HG03521 (cell line): Measurements from ENCODE around the gene TRIM9.

ENCODE experiments used
- ATAC-seq: cut with Tn5 transposase; IDR thresholded peaks from one replicate; pipeline ENCODE4 v1.9.1; 2021; ENCODE audit warnings: mild to moderate bottlenecking, moderate library complexity; ENCODE audit not compliant: unreplicated experiment

The TRIM9 gene

DNA sequence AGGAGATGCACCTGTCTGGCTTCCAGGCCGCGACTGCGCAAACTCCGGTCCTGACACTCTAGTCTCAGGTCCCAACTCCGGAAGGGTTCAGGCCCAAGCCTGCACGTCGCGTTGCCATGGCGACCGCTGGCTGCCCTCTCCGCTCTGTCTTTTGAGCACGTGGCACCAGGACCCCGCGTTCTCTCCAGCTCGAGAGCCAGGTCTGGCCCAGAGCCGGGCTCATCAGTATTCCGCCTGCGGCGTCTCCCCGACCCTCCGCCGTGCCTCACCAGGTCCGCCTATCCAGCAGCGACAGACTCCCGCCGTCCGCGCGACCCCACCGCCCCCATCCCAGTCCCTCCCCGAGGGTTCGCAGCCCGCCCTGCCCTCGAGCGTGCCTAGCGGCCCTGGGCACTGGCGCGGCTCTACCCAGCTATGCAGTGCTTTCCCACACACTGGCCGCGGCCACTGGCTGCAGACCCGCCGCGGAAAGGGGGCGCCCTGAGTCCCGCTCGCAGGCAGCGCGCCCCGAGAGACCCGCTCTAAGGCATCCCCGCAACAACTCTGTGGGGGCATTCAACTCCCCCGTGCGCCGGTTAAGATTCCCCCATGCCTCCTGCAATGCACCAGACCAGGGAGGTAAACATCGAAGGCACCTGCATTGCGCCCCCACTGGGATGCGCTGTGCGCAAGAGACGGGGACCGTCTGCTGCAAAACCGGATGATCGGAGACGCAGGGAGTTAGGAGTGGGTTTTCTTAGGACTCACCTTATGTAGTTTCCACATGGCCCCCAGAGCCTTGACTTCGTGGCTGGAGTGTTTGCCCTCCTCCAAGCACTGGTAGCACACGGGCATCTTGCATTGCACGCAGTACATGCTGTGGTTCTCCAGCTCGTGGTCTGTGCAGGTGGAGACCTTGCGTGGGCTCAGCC is 1.3 kb downstream of the TRIM9 start:
- no peak for ATAC-seq

DNA sequence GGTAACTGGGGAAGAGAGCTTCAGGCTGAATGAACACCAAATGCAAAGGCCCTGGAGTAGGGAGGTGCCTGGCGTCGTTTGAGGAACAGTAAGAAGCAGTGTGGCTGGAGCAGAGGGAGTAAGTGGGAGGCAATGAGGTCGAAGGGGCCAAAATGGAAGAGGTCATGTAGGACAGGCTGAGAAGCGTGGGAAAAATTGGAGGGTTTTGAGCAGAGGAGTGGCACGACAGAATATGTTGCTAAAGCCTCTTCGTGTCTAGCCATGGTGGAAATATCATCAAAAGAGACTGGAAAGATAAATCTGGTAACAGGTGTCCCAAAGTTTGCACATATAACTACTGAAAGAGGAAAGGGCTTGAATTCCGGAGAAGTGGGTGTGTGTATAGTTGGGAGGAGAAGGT is 1.9 kb downstream of the TRIM9 start:
- ATAC-seq = no peak

DNA sequence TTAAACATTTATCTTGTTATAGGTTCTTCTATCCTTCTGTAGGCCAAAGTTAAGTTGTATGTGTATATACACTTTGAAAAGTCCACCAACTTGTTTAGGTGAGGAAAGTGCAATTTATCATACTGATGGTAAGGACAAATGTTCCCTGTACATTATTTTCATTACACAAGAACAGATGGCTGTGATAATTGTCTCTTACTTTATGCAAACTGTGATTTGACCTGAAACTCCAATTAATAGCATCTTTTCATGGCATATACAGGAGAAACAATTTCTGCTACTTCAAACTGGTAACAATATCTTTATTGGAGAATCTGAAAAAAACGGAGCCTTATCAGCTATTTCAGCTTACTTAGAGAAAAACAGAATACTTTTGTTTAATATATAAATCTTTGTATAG is 5.6 kb downstream of the TRIM9 start:
- ATAC-seq = no peak

DNA sequence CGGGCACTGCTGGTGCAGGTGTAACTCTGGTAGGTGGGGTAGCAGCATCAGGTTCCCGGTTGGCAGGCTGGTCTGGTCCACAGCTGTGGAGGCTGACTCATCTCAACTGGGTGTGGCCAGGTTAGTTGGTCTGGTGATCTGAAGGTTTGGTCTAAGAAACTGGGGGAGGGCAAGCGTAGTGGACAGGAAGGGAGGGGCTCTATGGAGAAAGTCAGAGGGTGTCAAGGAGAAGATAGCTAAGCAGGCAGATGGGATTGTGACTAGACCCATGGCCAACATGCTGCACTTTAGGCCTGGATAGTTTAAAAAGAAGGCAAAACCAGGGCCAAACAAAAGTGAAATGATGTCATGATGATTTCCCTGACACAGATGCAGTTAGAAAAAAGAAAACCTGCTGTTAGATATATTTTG is 7.9 kb downstream of the TRIM9 start:
- ATAC-seq = no peak

DNA sequence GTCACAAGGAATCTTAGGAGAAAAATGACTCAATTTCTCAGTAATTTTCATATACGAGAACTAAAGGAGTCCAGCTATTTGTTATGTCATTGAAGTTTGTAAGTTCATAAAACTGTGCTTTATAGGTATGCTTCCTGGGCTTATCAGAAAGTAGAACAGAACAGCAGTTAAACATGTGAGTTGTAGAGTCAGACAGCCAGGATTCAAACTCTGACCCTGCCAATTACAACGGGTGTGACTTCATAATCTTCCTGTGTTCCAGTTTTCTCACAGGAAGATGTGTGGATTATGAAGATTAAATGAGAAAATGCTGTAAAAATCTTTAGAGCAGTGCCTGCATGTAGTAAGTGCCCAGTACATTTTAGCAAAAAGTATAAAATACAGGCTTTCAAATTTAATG is 8.9 kb downstream of the TRIM9 start:
- ATAC-seq = no peak

DNA sequence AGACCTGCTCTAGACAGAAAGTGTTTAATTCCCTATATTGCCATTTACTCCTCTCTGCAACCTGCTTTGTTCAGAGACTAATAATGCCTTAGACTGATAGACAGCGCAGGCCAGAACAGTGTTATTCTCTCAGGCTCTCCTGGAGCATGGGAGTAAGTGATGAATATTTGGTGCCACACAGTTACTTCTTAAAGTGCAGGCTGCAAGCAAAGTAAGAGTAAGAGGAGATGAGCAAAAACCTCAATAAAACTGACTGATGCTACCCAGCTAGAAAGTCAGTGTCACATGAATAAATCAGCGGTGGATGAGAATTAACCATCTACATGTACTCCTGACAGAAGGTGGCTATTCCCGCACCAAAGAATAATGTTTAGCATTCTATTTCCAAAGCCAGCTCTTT is 9.9 kb downstream of the TRIM9 start:
- no peak for ATAC-seq

DNA sequence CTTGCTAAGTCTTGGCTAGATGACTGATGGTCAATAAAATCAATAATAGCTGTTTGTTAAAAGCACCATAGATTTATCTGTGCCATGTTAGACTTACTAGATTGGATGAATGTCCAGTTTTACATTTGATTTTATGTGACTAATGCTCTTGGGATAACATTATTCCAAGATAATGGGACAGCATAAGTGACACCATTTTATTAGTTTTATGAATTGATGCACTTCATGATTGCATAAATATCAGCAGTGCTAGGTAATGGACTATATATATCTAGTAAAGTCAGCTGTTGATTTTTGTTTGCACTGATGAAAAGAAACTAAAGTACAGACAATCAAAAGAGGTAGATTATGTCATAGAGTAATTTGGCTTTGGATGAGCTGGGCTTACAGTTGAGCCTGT is 10.4 kb downstream of the TRIM9 start:
- ATAC-seq = no peak

DNA sequence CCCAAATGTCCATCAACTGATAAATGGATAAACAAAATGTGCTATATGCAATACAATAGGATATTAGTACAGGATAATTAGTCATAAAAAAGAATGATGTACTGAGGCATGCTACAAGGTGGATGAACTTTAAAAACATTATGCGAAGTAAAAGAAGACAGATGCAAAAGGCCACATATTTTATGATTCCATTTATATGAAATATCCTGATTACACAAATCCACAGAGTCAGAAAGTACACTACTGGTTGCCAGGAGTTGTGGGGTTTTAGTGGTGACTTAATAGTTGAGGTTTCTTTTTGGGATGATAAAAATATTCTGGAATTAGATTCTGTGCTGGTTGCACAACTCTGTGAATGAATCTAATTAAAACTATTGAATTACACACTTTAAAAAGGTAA is 12.6 kb downstream of the TRIM9 start:
- ATAC-seq = no peak

DNA sequence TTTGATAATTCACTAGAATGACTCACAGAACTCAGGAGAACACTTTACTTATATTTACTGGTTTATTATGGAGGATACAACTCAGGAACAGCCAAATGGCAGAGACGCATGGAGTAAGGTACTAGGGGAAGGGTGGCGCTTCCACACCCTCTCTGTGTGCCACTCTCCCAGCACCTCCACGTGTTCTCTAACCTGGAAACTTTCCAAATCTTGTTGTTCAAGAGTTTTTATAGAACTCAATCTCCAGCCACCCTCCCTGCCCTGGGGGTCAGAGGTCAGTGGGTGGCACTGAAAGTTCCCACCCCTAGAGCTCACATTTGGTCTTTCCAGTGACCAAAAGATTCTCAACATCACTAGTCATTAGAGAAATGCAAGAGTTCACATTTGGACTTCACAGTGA is 13.2 kb downstream of the TRIM9 start:
- no peak for ATAC-seq

DNA sequence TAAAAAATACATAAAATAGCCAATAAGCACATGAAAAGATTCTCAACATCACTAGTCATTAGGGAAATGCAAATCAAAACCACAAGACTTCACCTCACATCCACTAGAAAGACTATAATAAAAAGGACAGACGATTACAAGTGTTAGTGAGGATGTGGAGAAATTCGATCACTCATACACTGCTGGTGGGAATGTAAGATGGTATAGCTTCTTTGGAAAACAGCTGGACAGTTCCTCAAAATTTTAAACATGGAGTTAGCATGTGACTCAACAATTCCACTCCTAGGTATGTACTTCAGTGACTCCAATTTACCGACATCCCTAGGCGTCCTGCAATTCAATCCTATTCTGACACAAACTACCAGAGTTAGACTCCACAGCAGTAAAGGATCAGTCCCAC is 13.7 kb downstream of the TRIM9 start:
- ATAC-seq = no peak

DNA sequence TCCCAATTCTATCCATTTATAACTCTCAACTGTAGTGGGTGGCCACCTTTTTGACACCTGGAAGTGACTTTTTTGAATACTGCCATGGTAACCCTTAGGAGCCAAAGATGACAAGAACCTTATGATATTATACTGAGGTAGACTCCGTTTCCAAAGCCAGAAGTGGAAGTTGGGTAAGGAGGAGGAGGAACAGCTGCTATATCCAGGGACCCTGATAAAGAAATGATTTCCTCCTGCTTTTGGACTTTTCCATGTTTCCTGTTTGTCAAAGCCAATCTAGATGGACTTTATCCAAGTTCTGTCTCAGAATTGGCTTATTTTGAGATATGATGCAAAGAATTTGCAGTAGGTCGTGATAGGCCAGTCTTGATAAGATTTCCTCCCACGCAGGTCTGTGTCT is 14.3 kb downstream of the TRIM9 start:
- no peak for ATAC-seq

DNA sequence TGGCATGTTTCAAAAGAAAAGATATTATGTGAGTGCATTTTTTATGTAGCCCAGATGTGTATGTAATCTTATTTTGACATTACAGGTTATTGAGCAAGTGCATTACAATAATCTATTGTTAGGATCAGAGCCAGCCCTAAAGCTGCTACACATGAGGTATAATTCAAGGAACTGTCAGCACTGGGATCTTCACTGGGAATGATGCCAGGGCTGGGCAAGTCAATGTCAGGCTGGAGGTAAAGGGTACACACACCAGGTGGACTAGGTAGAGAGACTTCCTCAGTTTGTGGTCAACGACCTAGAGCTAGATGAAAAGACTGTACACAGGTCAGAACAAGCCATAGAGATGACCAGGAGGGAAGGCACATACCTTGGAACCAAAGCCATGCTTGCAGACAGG is 15.4 kb downstream of the TRIM9 start:
- no peak for ATAC-seq

DNA sequence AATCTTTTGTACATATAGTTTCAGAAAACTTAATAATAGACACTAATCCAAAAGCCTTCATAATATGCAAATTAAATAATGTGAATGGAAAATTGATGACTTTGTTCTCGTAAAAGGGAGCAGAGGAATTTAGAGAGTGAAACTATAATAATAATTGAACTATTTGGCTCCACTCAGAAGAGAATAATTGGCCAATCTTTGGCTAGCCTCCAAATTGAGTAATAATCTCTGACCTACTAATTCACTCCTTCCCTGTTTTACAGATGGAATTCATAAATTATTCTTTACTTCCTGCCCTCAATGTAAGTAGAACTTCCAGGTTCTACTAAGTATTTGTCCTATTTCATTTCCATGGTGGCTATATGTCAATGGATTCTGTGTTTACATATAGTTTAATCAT is 15.8 kb downstream of the TRIM9 start:
- ATAC-seq = no peak

DNA sequence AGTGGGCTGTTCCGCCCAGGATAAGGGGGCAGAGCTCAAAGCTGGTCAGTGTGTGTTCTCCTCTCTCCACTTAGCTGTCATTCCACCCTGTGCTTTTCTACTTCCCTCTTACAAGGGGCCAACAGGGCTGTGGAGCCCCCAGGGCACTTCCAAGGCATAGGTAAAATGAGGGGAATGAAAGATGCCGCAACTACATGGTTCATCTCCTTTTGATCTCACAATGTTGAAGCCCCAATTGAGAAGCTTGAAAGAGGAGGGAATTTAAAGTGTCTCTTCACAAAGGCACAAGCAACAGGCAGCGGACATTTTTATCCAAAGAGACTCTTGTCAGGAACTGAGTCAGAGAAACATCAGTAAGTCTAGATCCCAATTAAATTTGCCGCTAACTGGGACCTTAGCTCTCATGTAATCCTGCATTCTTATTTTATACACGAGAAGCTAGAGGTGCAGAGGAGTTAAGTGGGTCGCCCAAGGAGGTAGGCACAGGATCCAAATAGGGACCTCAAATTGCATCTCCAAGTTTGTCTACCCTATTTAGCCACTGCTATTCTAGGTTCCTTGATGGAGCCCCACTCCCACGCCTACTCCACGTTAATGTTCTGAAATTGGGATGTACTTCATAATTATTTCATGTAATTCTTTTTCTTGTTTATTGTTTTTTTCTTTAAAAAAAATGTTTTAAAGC is 20.1 kb downstream of the TRIM9 start:
- no peak for ATAC-seq

DNA sequence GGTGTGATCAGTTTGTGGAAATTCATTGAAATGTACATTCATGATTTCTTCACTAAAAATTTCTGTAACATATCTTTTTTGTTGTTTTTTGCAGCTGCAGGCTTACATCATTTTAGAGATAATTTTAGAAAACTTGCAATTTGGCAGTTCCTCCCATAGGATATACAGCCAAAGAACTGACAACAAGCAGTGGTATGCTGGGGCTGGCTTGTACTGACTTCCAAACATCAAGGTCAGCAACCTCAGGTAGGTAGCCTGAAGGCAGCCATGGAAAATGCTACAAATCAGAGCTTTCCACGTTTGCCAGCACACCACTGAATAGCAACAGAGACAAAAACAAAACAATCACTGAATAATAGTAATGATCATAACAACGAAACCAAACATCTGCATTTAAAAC is 21.2 kb downstream of the TRIM9 start:
- no peak for ATAC-seq

DNA sequence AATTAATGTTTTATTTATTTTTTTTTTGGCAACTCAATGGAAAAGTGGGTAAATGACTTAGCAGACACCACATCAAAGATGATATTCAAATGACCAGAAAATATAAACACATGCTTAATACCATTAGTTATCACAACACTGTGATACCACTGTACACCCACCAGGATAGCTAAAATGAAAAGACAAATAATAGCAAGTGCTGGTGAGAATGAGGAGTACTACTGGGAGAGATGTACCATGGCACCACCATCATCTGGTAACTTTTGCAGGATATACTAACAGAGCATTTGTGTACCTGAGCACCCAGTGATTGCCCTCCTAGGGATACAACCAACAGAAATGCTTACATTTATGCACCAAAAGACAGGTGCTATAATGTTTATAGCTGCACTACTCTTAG is 21.9 kb downstream of the TRIM9 start:
- no peak for ATAC-seq

DNA sequence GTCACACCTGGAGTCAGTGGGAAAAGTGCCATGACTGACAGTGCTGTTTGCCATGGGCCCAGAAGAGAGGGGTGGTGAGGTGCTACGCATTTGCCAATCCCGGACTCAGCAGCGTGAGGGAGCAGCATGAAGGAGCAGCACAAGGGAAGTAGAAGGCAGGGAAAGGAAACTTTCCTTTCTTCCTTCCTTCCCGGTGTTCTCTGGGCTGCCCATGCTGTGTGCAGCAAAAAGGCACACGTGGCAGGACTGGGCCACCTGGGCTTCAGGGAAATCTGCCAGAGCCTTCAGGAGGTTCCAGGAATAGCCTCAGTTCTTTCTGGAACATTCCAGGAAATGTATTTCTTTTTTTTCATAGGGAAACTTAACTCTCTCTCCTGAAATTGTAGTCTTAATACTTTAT is 23.0 kb downstream of the TRIM9 start:
- no peak for ATAC-seq

DNA sequence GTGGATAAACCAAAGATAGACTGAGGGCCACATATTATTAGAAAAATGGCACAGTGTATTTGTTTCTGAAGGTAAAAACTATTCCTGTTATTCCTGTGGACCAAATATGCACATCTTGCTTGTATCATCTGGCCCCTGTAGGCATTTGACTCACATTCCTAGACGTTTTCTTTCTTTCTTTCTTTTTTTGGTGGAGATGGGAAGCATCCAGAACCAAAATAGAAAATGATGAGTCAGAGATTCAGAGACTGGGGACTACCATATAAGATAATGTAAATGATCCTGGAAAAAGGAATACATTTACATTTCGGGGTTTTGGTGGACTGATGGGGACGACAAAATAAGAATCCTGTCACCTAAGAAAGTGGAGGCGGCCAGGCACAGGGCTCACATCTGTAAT is 24.2 kb downstream of the TRIM9 start:
- ATAC-seq = no peak

DNA sequence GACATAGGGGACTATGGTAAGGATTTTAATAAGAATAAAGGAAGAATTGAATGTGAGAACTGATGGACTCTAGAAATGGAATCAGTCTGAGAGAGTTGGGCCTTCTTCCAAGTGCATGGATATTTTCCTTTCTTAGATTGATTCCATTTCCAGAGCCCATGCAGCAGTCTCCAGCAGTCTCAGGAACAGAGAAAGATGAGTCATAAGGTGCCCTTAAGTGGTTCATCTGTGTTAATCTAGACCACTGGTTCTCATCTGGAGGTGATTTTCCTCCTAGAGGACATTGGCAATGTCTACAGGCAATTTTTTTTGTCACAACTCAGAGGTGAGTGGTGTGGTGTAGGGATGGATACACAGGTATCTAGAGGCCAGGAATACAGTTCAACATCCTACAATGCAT is 25.9 kb downstream of the TRIM9 start:
- no peak for ATAC-seq

DNA sequence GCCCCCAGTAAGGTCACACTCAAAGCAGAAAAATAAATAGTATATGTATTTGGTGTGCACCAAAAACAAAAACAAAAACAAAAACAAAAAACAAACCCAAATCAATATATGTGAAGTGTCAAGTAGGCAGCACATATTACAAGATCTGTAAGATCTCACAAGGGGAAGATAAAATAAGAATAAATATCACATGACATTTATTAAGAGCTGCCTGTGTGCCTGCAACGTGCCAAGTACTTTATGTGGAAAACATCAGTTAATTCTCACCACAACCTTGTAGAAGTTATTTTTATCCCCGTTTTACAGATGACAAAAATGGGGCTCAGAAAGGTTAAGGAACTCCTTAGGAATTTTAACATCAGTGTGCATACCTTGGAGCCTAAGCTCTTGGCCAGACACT is 26.6 kb downstream of the TRIM9 start:
- ATAC-seq = no peak

DNA sequence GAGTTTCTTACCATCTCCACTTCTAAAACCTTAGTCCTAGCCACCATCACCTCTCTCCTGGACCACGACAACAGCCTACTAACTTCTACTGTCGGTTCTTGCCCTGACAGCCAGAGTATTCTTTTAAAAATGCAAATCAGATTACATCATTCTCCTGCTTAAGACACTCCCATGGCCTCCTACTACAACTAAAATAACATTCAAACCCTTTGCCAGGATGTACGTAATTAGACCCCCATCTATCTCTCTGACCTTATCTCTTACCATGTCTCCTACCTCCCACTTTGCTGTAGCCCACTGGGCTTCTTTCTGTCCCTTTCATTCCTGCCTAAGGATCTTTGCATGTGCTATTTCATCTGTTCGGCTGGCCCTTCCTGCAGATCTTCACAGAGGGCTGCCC is 27.6 kb downstream of the TRIM9 start:
- ATAC-seq = no peak

DNA sequence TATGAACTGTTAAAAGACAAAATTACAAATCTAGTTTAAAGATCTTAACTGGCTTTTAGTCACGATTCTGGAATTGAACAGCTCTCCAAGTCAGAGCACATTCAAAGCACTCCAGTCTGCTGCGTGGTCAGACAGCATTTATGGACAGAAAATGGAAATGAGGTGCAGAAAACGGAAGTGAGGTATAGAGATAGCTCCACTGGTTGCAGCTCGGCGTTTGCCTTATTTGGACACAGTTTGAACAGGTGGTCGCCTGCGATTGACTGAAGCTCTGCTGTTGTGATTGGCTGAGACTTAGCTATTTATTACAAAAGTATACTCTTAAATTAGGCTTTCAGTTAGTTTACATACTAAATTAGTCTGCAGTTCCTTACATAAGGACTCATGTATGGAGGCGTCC is 28.3 kb downstream of the TRIM9 start:
- no peak for ATAC-seq

DNA sequence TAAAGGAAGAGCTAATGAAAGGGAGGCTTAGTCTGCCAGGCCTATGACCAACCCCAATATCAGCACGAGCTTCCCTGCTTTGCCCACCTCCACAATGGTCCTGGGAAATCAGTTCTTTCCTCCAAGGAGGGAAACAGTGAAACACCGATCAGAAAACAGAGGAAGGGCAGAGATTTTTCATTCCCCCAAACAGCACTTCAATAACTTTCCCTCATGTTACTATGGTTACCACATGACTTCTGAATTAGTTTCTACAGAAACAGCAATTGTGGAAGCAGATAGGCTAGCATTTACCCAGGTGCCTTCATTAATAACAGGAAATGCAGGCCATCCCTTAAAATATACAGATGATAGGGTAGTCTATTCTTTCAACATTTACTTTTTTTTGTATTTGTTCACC is 35.9 kb downstream of the TRIM9 start:
- no peak for ATAC-seq
